ENCODE measurements around the gene USP10.

The USP10 gene

GRCh38 chr16:84827897-84828296 is 128.1 kb downstream of the USP10 start:
- DNase-seq: no peak

- no peak for DNase-seq
Observed at GRCh38 chr16:84828322-84828721, 128.5 kb downstream of the USP10 start.
